ENCODE measurements around the gene AGBL5.

AGBL5 gene

DNA sequence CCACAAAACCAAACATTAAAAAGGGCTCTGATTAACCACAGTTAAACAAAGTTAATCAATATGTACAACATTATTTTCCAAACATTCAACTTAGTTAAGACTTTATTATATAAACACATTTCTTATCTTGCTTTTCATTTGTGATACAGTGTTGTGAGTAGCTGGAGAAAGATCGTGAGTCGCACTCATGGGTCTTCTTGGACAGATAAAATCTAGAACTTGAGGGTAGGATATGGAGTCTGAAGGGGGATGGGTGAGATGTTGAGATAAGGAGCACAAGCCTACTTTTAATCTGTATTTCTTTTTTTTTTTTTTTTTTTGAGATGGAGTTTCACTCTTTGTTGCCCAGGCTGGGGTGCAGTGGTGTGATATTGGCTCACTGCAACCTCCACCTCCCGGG is 41.3 kb upstream of the AGBL5 start:
- no peak overlapping the region for H3K4me3 ChIP-seq (ENCODE audit: low read length)
- H3K4me1 ChIP-seq (ENCODE audit: control insufficient read depth, insufficient read depth, low read length), result peaks cover 46% of the 10 kb centered on the region
- H3K27me3 ChIP-seq (replicated peaks; ENCODE audit: control insufficient read depth, insufficient read depth, low read length), result no peaks in the 10 kb centered on the region
- H3K36me3 ChIP-seq (ENCODE audit: control insufficient read depth, insufficient read depth, low read length, severe bottlenecking), result no peaks in the 10 kb centered on the region
- no peak overlapping the region for H3K9ac ChIP-seq (ENCODE audit: low read length)
- no peaks in the 10 kb centered on the region for H3K9me3 ChIP-seq (ENCODE audit: control insufficient read depth, low read length)
- no peak for DNase-seq (ENCODE audit: low read depth)

- H3K36me3 ChIP-seq (ENCODE audit: control insufficient read depth, insufficient read depth, low read length, severe bottlenecking), result no peaks in the 10 kb centered on the region
- peaks cover 76% of the 10 kb centered on the region for H3K4me1 ChIP-seq (ENCODE audit: control insufficient read depth, insufficient read depth, low read length)
- no peaks in the 10 kb centered on the region for H3K27me3 ChIP-seq (replicated peaks; ENCODE audit: control insufficient read depth, insufficient read depth, low read length)
- H3K4me3 ChIP-seq (ENCODE audit: low read length), result no peak overlapping the region
- H3K9me3 ChIP-seq (ENCODE audit: control insufficient read depth, low read length), result no peaks in the 10 kb centered on the region
- H3K9ac ChIP-seq (ENCODE audit: low read length), result no peak overlapping the region
- DNase-seq (ENCODE audit: low read depth), result no peak
Measured at GRCh38 chr2:27013738-27014137, 37.7 kb upstream of the AGBL5 start.

DNA sequence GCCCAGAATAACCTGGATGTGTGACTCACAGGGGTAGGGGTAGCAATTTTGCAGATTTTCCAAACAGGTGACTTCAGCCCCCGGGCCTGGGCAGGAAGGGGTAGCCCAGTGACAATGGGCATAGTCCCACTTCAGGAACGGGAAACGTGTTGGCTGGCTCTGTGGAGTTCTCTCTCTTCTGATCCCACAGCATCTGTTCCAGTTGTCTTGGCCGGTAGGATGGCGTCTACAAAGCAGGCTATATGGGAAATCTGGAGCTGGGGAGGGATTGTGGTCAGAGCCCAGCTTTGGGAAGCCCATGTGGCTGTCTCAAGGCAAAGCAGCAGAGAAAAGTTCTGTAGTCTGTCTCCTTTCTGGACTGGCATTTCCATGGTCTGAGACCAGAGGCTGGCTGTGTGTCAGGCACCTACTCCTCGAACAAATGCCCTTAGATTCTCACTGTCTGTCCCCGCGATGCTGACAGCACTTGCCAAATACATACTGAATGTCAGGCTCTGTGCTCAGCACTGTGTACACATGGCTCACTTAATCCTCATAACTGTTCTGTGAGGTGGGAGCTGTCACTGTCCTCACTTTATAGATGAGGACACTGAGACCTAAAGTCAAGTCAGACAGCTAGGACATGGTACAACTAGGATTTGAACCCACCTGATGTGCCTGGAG is 36.6 kb upstream of the AGBL5 start:
- Histone ChIP-seq H3K36me3 (ENCODE audit: control insufficient read depth, insufficient read depth, low read length, severe bottlenecking) (no peaks in the 10 kb centered on the region), H3K9ac (ENCODE audit: low read length) (peak overlapping the region; percentile 62), H3K4me1 (ENCODE audit: control insufficient read depth, insufficient read depth, low read length) (peaks cover 77% of the 10 kb centered on the region), H3K27me3 (replicated peaks; ENCODE audit: control insufficient read depth, insufficient read depth, low read length) (no peaks in the 10 kb centered on the region), H3K4me3 (ENCODE audit: low read length) (no peak overlapping the region), H3K9me3 (ENCODE audit: control insufficient read depth, low read length) (no peaks in the 10 kb centered on the region)
- DNase-seq (ENCODE audit: low read depth), result no peak

DNA sequence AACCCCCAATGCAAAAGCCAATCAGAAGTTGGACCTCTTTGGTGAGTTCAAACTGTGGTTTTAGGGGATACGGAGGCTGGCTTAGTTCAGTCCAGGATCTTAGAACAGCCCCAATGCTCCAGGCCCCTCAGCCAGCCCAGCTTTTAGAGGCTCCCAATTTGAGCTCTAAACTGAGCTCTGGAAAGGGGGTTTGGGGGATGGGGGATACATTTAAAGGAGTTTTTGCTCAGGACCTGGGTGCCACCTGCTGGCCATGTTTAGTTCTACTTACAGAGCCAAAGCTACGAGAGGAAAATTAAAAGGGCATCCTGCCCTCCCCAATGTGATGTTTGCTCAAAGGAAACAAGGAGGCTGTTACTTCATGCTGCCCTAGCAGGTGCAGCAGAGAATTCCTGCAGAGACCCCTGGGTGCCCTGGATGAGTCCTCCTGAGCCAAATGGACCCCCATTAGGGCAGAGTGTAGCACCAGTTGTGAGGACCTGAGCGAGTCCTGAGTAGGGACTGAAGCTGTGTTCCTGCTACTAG is 34.6 kb upstream of the AGBL5 start:
- peaks cover 80% of the 10 kb centered on the region for H3K4me1 ChIP-seq (ENCODE audit: control insufficient read depth, insufficient read depth, low read length)

DNA sequence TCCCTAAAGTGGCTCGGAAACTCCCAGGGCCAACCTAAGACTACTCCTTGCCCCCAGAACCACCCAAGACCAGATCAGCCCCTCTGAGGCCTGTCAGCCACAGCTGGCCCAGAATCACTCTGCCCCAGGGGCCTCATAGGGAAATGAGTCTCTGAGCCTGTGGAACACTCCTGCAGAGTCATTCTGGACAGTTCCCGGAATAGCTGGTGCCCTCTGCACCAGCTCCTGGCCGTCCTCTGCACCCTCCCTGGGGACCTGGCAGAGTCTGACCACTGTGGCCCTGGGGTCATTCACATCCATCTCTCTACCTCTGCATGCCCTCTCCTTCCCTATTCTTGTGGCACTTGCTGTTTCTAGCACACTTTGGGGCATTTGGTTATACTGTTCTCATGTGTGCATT is 33.3 kb upstream of the AGBL5 start:
- no peak for DNase-seq (ENCODE audit: low read depth)
- Histone ChIP-seq H3K36me3 (ENCODE audit: control insufficient read depth, insufficient read depth, low read length, severe bottlenecking) (peaks cover 13% of the 10 kb centered on the region), H3K9me3 (ENCODE audit: control insufficient read depth, low read length) (no peaks in the 10 kb centered on the region), H3K4me1 (ENCODE audit: control insufficient read depth, insufficient read depth, low read length) (peaks cover 73% of the 10 kb centered on the region), H3K9ac (ENCODE audit: low read length) (peak overlapping the region; percentile 56), H3K27me3 (replicated peaks; ENCODE audit: control insufficient read depth, insufficient read depth, low read length) (no peaks in the 10 kb centered on the region), H3K4me3 (ENCODE audit: low read length) (no peak overlapping the region)

More for the DNA sequence above, 34.6 kb upstream of the AGBL5 start:
- Histone ChIP-seq H3K4me3 (ENCODE audit: low read length) (no peak overlapping the region), H3K9me3 (ENCODE audit: control insufficient read depth, low read length) (no peaks in the 10 kb centered on the region), H3K27me3 (replicated peaks; ENCODE audit: control insufficient read depth, insufficient read depth, low read length) (no peaks in the 10 kb centered on the region), H3K9ac (ENCODE audit: low read length) (peak overlapping the region; percentile 56), H3K36me3 (ENCODE audit: control insufficient read depth, insufficient read depth, low read length, severe bottlenecking) (no peaks in the 10 kb centered on the region)
- peak; percentile 90 for DNase-seq (ENCODE audit: low read depth)

DNA sequence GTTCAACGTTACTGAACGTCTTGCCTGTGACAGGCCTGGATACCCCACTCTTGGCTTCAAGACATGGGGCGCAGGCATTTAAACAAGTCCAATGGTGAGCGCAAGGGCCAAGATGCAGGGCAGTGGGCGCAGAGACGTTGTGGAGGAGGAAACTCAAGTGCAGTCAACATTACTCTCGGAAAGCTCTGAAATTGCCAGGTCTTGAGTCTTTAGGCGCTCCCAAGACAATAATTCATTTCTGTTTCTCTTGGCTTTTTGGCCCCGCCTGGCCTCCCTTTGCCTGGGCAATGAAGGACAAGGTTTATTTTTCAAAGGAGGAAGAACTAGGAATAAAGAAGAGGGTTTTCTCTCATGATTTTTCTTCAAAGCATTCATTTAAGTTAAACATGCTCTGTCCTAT is 32.0 kb upstream of the AGBL5 start:
- H3K9me3 ChIP-seq (ENCODE audit: control insufficient read depth, low read length), result no peaks in the 10 kb centered on the region
- peak overlapping the region; percentile 1 for H3K4me3 ChIP-seq (ENCODE audit: low read length)
- peak overlapping the region; percentile 79 for H3K9ac ChIP-seq (ENCODE audit: low read length)
- H3K36me3 ChIP-seq (ENCODE audit: control insufficient read depth, insufficient read depth, low read length, severe bottlenecking), result peaks cover 25% of the 10 kb centered on the region
- peaks cover 70% of the 10 kb centered on the region for H3K4me1 ChIP-seq (ENCODE audit: control insufficient read depth, insufficient read depth, low read length)
- no peaks in the 10 kb centered on the region for H3K27me3 ChIP-seq (replicated peaks; ENCODE audit: control insufficient read depth, insufficient read depth, low read length)
- DNase-seq (ENCODE audit: low read depth), result no peak

- H3K9ac ChIP-seq (ENCODE audit: low read length), result peak overlapping the region; percentile 79
- H3K9me3 ChIP-seq (ENCODE audit: control insufficient read depth, low read length), result no peaks in the 10 kb centered on the region
- H3K27me3 ChIP-seq (replicated peaks; ENCODE audit: control insufficient read depth, insufficient read depth, low read length), result no peaks in the 10 kb centered on the region
- H3K36me3 ChIP-seq (ENCODE audit: control insufficient read depth, insufficient read depth, low read length, severe bottlenecking), result peaks cover 32% of the 10 kb centered on the region
- peaks cover 65% of the 10 kb centered on the region for H3K4me1 ChIP-seq (ENCODE audit: control insufficient read depth, insufficient read depth, low read length)
- H3K4me3 ChIP-seq (ENCODE audit: low read length), result peak overlapping the region; percentile 36
- DNase-seq (ENCODE audit: low read depth), result no peak
Measured at GRCh38 chr2:27019931-27020855, 31.3 kb upstream of the AGBL5 start.

- Histone ChIP-seq H3K4me1 (ENCODE audit: control insufficient read depth, insufficient read depth, low read length) (peaks cover 54% of the 10 kb centered on the region), H3K36me3 (ENCODE audit: control insufficient read depth, insufficient read depth, low read length, severe bottlenecking) (peaks cover 43% of the 10 kb centered on the region), H3K27me3 (replicated peaks; ENCODE audit: control insufficient read depth, insufficient read depth, low read length) (no peaks in the 10 kb centered on the region), H3K9me3 (ENCODE audit: control insufficient read depth, low read length) (no peaks in the 10 kb centered on the region), H3K4me3 (ENCODE audit: low read length) (no peak overlapping the region), H3K9ac (ENCODE audit: low read length) (peak overlapping the region; percentile 58)
- no peak for DNase-seq (ENCODE audit: low read depth)
Measured at GRCh38 chr2:27021253-27022049, 30.0 kb upstream of the AGBL5 start.

- no peaks in the 10 kb centered on the region for H3K9me3 ChIP-seq (ENCODE audit: control insufficient read depth, low read length)
- DNase-seq (ENCODE audit: low read depth), result no peak
- H3K9ac ChIP-seq (ENCODE audit: low read length), result no peak overlapping the region
- no peak overlapping the region for H3K4me3 ChIP-seq (ENCODE audit: low read length)
- peaks cover 51% of the 10 kb centered on the region for H3K36me3 ChIP-seq (ENCODE audit: control insufficient read depth, insufficient read depth, low read length, severe bottlenecking)
- H3K4me1 ChIP-seq (ENCODE audit: control insufficient read depth, insufficient read depth, low read length), result peaks cover 32% of the 10 kb centered on the region
- no peaks in the 10 kb centered on the region for H3K27me3 ChIP-seq (replicated peaks; ENCODE audit: control insufficient read depth, insufficient read depth, low read length)
Measured at GRCh38 chr2:27023740-27024139, 27.7 kb upstream of the AGBL5 start.

DNA sequence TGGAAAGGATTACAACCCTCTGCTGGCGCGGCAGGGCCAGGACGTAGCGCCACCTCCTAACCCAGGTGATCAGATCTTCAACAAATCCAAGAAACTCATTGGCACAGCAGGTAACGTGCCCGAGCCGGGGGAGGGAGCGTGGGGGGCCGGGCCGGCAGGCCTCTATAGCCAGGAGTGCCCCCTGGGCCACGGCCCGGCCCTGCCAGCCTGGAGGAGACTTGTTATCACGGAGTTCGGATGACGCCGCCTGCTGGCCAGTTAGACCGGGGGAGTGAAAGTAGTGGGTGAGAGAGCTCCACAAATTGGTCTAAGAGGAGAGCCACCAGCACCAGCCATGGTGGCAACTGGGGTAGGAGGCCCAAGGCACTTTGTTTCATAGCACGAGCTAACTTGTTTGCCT is 27.3 kb upstream of the AGBL5 start:
- H3K4me3 ChIP-seq (ENCODE audit: low read length), result no peak overlapping the region
- no peak overlapping the region for H3K9ac ChIP-seq (ENCODE audit: low read length)
- H3K27me3 ChIP-seq (replicated peaks; ENCODE audit: control insufficient read depth, insufficient read depth, low read length), result no peaks in the 10 kb centered on the region
- H3K9me3 ChIP-seq (ENCODE audit: control insufficient read depth, low read length), result no peaks in the 10 kb centered on the region
- no peak for DNase-seq (ENCODE audit: low read depth)
- peaks cover 53% of the 10 kb centered on the region for H3K36me3 ChIP-seq (ENCODE audit: control insufficient read depth, insufficient read depth, low read length, severe bottlenecking)
- peaks cover 32% of the 10 kb centered on the region for H3K4me1 ChIP-seq (ENCODE audit: control insufficient read depth, insufficient read depth, low read length)

- Histone ChIP-seq H3K27me3 (replicated peaks; ENCODE audit: control insufficient read depth, insufficient read depth, low read length) (no peaks in the 10 kb centered on the region), H3K4me1 (ENCODE audit: control insufficient read depth, insufficient read depth, low read length) (peaks cover 26% of the 10 kb centered on the region), H3K9me3 (ENCODE audit: control insufficient read depth, low read length) (no peaks in the 10 kb centered on the region), H3K4me3 (ENCODE audit: low read length) (no peak overlapping the region), H3K36me3 (ENCODE audit: control insufficient read depth, insufficient read depth, low read length, severe bottlenecking) (peaks cover 53% of the 10 kb centered on the region), H3K9ac (ENCODE audit: low read length) (no peak overlapping the region)
- no peak for DNase-seq (ENCODE audit: low read depth)
Measured at GRCh38 chr2:27024812-27025211, 26.7 kb upstream of the AGBL5 start.
